CD4-positive, alpha-beta T cell treated with Interleukin-1 beta for 1 hour (primary cell): Measurements from ENCODE around the gene DIDO1.

Experiments used
- DNase-seq, 2 donors: peaks; one replicate each; pipeline ENCODE4 v3.0.0-alpha.2; 2020 to 2022

DIDO1 gene

DNA sequence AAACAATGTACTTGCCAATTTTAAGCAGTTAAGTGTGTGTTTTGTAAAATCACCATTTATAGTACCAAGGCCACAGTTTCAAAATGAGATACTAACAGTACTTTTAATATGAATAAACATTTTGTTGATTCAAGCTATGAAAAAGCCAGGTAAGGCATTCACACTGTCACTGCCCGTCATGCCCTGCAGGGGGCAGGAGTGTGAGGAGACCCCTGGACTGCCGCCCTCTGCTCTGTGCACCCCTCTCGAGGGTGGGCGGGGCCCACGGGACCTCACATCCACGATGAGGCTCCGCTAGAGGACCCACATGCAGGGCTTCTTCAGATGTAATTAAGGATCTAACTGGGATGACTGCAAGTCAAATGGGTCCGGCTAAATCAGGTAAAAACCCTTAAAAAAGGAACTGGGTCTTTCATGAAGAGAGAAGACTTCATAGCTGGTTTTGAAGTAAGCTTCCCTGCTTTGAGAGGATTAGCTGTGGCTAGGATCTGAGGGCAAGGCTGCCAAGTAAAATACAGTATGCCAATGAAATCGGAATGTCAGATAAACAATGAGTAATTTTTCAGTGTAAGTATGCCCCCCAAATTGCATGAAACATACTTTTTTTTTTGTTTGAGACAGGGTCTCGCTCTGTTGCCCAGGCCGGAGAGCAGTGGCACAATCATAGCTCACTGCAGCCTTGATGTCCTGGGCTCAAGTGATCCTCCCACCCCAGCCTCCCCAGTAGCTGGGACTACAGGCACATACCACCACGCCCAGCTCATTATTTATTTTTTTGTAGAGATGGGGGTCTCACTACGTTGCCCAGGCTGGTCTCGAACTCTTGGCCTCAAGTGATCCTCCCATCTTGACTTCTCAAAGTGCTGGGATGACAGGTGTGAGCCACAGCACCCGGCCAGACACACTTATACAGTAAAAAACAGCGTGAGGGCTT is 18.7 kb downstream of the DIDO1 start:
- peak; percentile 42 to 45 for DNase-seq

DNA sequence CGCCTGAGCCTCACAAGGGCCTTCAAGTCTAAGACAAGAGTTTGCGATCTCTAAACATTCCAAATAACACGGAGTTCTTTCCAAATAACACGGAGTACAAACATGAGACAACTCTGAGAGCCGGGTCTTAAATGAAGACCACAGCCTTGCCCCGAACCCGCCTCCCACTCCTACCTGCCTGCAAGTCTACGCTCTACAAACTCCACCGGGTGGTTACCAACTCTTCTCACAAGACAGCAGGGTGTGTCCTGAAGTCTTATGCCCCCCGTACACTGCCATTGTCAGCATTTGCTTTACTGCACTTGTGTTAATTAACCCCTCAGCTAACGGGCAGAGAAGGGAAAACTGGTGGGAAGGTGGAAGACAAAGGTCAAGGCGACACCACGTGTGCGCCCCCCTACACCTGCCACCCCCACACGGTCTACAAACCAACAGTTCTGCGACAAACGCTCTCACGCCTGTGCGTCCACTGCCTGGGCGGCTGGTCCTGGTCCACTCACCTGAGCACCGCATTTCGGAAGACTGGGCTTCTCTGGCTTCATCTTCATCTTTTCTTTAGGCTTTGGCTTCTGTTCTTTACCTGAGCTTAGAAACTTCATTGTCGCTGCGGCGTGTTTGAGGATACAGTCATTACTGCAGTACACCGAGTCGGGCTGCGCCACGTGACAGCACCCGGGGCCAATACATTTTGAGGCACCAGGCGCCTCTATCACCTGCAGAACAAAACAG is 19.5 kb downstream of the DIDO1 start:
- no peak for DNase-seq

DNA sequence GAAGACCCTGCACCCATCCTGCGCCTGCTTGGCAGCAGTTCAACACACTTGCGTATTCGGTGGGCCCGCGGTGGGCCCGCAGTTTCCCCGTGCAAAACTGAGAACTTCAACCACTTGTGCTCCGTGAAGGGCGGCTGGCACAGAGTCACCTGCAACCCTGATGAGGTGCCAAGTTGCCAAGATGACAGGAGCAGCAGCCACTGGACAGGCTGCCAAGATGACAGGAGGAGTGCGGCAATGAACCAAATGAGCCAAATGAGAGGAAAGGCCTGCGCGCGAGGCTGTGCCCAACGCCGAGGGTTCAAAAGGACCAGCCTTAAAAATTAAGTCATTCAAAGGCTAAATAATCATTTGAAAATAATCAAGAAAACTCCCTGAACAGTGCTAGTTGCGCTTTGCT is 20.1 kb downstream of the DIDO1 start:
- DNase-seq = no peak

DNA sequence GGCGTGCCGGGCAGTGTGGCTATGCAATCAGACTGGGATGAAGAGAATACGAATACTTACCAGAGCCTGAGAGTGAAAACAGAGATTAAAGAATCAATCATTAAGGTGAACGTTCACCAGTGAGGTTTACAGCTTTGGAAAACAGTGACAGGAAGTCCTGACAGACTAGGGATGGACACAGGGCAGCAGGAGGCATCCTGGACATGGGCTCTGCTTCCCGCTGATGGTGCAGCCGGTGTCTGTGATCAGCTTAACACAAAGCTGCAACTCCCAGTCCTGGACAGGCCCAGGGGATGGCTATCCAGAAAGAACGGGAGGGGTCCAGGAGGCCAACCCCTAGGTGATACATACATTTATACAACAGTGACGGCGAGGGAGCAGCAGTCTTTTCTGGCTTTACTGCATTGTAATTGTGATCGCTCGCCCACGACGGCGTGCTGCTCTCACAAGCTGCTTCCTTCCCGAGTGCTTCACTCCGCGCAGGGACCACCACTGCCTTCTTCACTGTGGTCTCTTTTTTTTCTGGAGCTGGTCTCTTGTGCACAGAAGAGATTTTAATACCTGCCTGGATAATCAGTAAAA is 20.7 kb downstream of the DIDO1 start:
- no peak for DNase-seq

DNA sequence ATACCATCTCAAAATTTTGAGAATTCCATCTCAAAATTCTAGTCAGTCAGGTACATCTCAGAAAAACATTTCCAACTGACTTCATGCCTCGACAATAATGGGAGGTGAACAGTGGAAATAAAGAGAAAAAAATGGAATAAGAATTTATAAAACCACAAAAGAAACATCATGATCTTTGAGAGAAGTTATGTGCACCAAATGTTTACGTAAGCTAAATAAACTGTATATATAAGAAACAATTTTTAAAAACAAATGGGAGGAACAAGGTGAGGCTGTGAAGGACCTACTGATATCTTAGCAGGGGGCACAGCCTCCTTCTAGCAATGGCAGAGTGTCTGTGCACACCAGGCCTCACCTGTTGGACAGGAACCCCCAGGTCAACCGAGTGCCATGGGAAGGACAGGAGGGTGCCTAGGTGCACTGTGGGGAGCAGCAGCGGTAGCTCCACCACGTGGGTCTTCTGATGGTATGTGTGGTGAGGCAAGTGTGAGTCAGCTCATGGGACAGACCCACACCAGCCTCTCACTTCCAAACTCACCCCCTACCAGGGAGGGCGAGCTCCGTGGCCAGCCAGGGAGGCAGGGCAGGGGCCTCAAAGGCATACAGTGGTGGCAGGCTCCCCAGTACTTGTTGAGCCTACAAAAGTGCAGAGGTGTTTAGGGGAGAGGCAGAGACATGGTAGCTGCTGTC is 23.2 kb downstream of the DIDO1 start:
- DNase-seq = no peak

DNA sequence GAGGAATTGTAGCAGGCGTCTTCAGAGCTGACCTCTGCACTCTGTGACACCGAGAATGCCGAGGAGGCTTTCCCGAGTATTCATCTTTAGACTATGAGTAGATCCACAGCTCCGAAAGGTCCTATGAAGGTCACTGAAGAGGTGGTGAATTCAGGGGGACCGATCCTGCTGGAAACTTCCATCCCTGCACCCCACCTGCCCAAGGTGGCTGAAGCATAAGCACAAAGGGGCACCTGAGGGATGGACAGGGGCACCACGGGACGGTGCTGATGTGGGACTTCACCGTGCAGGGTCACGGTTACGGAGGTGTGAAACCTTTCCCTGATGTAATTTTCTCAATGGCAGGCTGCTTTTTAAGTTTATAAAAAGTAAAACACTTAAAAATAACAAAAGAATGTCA is 24.4 kb downstream of the DIDO1 start:
- DNase-seq = no peak

DNA sequence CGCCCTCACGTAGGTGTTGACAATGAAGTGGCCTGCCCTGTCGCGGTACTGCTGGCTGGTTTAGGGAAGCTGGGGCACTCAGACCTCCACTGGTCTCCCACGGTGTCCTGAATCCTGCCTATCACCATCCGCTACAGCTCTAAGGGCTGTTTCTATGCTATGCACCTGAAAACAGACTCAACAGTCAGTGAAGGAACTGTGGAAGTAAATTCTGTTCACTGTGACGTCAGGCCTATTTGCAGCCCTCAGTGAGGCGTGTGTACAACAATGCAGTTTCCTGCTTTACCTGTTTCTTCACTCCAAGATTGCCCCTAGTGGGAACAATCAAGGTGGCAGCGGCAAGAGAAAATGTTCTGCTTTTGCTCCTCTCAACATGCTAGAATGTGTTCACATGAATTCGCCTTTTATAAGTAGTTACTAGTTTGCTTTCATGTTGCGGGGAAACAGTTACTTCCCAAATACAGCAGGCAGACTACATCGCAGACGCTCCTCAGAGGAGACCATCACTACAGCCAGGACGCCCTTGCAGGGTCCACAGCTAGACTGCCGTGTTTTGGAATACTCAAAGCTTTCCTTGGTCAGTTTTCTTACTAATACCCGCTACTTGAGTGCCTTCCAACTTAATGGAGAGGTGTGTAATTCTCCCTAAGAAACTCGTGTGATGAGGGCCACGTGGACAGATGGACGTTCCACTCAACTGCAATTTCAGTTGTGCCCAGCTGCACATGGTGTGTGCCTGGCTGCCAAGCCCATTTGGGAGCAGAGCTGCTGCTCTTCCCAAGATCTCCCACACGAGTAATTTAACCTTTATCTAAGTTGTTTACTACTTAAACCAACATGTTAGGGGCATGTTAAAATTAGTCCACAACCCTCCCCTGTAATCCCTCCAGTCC is 25.4 kb downstream of the DIDO1 start:
- peak in 1 of 2 donors; percentile 32 for DNase-seq

DNA sequence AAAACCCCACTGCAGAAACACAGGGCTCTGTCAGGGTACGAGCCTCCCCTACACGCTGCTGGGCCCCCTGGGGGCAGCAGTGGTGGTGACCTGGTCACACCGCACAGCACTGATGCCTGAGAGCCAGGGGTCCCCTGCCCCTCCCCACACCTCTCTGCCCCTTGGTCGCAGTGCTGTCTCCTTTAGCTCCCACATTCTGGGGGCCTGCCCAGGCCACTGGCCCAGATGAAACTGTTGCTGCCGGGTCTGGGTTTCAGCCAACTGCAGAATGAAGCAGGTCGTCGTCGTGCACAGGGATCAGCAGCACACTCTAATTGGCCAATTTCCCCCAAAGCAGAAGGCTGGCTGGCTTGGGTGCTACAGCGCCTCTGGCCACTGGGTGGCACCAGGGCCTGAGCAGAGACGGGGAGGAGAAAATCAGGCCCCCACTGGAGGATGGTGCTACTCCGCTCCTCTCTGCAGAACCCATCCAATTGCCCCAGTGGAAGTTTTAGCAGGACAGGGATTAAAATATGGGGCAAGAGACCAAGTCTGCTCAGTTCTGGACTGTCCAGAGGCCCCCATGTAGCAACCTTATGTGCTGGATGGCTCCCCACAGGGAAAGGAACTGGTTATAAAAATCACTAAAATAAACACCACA is 26.1 kb downstream of the DIDO1 start:
- peak; percentile 78 to 83 for DNase-seq

DNA sequence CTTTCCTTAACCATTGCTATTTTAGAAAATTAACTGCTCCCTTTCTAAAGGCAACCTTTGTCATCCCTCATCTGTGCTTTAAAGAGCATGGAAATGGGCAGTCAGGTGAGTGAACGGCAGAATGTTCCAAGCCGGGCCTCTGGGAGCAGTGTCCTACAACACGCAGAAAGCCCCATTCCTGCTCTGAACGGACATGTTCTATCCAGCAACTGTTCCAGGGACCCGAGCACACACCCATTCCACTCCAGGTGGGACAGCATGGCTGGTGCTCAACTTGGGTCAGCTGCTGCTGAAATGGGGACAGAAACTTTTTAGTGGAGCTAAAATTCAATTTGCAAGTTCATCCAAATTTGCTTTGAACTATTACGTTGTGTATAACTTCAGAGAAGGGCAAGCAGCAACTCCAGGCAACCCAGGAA is 26.7 kb downstream of the DIDO1 start:
- DNase-seq = no peak

DNA sequence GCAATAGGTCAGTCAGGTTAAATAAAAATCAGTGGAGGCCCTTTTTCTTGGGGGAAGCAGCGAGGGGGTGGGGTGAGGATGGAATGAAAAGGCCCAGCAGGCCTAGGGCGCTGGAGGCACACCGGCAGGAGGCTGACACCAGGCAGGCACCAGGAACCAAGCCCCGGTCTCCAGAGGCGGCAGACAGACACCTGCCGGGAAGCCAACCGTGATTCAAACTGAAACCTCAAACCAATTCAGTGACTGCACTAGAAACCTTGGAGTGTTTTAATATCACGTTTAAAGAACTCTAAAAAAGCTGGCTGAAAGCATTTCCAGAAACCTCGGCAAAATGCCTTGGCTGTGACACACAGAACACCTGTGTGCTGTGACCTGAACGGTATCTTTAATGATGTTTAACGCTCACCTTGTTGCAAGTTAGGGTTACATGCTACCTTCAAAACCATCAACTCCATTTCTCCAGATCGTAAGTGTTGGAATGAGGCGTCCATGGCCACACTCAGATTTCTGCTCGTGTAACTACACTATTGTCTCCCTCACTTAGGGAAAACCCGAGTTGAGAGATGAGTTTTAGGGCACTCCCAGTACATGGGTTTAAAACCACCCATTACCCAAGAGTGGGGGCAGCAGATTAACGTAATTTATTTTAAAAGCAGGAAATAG is 27.2 kb downstream of the DIDO1 start:
- DNase-seq = no peak

DNA sequence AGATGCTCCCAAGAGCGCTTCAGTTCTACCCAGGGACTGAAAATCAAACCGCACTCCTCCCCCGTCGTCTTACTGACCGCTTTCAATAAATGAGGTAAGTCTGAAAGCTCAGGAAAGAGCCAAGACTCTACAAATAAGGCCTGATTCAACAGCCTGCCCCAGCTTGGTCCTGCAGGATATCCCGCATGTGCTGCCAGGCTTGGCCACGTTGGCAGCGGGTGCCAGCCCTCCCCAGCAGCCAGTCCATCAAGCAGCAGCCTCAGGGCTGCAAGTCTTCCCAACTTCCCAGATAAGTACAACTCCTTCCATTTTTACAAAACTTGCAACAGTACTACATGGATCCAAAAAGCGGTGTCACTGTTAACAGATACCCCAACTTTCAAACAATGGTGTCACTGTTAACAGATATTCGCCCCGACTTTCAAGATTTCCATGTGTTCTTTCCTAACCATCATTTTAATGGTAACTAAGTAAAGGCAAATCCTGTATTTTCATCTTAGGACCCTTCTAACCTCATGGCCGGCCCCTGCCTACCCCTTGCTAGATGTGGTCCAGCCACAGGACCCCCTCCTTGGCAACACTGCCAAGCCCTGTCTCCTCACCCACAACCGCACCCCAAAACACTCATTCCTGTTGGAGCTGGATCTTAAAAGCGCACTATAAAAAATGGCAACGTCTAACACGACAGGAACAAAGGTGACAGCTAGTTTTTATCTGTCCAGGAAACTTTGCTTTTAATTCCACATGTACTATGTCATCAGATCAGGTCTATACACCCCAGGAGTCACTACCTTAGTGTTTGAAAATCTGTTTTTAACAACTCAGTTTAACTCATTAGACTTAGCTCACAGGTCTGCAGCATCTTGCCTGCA is 28.0 kb downstream of the DIDO1 start:
- DNase-seq = no peak

DNA sequence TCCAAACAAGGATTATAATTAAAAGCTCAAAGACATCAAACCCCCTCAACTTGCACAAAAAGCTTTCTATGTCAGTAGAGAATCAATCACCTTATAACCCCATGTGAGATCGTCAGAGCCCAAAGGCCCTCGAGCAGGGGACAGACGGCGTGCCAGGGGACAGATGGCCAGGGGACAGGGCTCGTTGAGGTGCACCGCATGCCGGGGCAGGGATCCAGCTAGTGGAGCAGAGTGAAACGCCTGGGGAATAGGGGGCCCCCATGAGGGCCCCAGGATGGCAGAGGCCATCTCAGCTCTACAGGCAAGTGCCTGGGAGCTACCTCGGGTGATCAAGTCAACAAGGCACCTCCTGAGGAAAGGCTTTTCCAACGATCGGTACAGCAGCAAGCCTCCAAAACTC is 28.6 kb downstream of the DIDO1 start:
- DNase-seq = no peak

DNA sequence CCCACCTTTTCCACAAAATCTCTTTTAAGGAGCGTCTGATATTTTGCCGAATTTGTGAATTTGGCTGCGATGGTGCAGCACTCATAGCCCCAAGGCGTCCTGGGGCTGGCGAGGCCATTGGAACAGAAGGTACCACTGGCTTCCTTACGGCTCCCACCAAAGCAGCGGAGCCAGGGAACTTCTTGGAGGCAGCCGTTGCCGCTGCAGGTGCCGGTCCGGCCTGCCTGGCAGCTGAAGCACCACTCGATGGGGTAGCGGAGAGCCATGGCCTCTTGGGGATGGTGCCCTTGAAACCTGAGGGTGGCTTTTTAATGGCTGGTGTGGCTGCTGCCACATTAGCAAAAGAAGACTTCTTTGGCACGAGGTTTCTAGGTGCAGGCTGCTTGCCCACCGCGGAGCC is 29.8 kb downstream of the DIDO1 start:
- DNase-seq = no peak

DNA sequence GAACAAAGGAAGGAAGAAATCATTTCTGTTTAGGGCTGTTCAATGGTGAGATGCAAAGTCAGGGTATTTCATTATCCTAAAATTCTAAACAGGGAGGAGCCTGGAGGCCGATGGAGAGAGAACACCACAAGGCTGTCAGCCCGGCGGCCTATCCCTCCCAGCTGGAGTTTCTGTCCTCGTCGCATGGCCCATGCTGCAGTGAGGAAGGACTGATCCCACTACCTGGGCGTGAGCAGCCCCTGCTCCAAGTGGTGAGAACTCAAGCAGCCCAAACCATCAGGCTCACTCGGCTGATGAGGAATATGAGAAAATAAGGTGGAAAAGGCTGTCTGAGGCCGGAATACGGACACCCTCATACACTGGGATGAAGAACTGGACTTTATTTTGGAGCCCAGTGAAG is 30.8 kb downstream of the DIDO1 start:
- DNase-seq = no peak

DNA sequence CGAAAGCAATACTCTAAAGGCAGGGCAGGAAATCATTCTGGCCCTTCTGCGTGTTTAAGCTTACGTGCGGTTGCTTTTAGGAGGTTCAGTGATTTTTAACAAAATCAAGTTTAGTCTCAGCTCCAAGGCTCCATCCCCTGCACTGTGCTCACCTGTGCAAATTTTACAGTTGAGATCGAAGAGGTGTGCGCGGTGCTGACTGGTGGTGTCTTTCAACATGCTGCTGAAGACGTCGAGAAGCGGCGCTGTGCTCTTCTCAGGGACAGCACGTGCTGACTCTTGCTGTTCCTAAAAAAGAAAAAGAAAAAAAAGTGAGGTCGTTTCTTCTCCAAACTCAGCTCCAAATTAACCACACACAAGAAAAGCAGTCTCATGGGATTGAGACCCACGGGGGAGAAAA is 32.0 kb downstream of the DIDO1 start:
- no peak for DNase-seq

DNA sequence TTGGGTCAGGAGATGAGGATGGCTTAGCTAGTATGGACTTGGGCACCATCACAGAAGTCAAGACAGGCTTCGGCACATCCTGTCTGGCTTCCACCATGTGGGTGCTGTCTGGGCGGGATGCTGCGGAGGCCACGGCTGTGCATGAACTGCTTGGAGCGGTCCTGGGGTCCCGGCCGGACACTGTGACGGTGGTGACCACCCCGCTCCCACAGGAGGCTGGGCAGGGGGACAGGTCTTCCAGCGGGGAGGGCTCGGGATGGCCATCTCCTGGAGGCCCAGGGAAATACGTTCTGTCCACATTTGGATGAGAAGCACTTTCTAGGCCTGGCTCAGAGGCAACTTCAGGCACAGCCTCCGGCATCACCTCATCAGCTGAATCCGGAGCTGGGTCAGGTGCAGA is 32.6 kb downstream of the DIDO1 start:
- DNase-seq = no peak

DNA sequence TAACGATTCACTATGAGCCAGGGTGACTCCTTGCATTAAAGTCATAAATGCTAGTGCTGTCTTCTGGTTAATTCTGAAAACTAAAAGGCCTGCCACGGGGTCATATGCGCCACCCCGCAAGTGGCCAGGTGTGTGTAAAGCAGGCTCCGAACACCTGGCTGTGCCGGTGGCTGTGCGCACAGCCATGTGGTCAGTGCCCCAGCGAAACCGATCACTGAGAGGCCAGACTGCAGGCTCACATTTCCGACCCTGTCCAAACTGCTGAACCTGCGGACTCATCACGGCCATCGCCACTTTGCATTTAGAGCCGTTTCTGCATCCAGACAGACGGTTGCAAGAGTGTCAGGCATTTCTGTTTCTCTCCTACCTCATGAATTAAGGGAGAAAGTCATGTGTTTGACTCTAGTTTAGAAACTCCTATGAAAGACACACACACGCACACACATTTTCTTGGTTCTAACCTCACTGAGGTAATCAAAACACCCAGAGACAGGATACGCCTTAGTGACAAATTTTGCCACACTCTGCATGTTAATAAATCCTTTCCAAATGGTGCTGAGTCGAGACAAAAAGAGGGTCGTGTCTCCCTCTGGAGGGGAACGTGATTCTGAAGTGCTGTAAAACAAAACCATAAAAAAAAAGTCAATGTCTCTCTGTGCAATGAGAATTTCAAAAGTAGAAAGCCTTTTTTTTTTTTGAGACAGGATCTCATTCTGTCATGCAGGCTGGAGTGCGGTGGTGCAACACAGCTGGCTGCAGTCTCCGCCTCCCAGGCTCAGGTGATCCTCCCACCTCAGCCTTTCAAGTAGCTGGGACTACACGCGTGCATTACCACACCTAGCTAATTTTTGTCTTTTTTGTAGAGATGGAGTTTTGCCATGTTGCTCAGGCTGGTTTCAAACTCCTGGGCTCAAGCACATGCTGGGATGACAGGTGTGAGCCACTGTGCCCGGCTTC is 33.7 kb downstream of the DIDO1 start:
- peak in 1 of 2 donors; percentile 39 for DNase-seq

DNA sequence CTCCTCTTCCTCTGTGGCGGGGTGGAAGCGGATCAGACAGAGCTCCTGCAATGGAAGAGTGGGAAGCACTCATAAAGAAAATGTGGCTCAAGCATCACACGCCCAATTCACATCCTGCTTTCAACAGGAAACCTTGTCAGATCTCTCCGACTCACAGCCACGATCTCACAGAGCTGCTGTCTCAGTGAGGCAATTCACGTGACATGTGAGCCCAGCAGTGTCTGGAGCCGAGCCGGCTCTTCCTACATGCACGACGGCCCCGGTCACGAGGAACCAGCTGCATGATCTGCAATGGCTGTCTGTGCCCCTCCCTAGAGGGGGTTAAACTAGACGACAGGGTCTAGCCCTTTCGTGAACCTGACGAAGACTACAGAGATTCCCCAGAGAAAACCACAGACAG is 35.2 kb downstream of the DIDO1 start:
- DNase-seq = peak; percentile 31 to 33

DNA sequence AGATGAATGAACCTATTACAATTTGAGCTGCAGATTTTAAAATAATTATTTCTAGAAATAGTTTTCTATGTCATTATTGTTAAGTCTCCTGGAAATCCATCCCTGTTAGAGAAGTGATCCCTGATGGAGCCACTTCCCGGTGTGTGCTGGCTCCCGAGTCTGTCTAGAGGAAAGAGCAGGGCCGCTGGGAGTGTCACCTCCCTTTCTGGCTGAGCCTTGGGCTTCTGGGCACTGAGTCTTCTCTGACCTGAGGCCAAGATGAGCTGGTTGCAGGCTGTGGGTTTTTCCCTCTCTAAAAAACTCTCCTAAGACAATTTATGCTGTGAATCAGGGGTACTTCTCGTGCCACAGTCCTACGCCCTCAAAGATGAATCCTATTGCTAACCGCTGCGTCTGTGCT is 35.9 kb downstream of the DIDO1 start:
- DNase-seq = no peak
